Measurements from ENCODE around the gene NRDC. TPM values are rescaled to one million over a fixed set of nuclear protein-coding genes. Genes with fewer than 3 reads are reported as not detected.

The NRDC gene, protein sequence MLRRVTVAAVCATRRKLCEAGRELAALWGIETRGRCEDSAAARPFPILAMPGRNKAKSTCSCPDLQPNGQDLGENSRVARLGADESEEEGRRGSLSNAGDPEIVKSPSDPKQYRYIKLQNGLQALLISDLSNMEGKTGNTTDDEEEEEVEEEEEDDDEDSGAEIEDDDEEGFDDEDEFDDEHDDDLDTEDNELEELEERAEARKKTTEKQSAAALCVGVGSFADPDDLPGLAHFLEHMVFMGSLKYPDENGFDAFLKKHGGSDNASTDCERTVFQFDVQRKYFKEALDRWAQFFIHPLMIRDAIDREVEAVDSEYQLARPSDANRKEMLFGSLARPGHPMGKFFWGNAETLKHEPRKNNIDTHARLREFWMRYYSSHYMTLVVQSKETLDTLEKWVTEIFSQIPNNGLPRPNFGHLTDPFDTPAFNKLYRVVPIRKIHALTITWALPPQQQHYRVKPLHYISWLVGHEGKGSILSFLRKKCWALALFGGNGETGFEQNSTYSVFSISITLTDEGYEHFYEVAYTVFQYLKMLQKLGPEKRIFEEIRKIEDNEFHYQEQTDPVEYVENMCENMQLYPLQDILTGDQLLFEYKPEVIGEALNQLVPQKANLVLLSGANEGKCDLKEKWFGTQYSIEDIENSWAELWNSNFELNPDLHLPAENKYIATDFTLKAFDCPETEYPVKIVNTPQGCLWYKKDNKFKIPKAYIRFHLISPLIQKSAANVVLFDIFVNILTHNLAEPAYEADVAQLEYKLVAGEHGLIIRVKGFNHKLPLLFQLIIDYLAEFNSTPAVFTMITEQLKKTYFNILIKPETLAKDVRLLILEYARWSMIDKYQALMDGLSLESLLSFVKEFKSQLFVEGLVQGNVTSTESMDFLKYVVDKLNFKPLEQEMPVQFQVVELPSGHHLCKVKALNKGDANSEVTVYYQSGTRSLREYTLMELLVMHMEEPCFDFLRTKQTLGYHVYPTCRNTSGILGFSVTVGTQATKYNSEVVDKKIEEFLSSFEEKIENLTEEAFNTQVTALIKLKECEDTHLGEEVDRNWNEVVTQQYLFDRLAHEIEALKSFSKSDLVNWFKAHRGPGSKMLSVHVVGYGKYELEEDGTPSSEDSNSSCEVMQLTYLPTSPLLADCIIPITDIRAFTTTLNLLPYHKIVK
- total RNA-seq (2022; extraction: Qiagen RNA extraction; ENCODE audit: low read depth), result 67.9 to 83.7 TPM (median 72.8 TPM) in 5 replicates

DNA sequence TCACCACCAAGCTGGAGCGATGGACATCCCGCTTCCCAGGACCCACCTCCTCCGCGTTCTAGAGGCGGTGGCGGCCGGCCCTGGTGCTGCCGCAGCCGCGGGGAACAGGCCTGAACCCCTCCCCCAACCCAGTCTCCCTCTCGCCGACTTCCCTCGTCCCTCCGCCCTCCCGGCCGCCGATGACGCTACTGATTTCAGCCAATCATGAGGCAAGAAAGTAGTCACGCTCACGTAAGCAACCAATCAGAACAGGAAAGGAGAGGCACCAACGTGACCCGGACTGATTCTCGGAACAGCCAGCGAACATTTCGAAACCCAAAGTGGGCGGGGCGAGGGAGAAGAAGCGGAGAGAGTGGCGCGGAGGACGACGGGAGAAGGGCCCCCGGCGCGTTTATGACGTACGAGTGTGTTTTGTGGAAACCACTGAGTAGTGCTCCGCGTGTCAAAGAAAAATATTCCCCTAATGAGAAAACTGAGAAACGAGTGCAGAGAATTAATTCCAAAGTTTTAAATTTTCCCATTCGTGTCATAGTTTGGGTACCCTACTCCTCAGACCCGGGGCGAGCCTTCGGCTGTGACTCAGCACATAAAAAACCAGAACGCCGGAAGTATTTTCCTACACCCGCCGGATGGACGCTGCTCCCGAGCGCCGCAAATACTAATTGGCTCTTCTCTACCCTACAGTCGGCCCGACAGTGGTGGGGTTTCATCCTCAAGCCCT lies at the start of gene NRDC:
Gene NRDC (minus strand): TSS at position 112 of the 721 bp plus-strand sequence. CDS start 112 bp downstream, outside the sequence.

Other genes starting within 250 kb of the NRDC start
- 4.8 to 8.5 TPM (median 6.8 TPM) in 5 replicates for gene RAB3B, start 112.0 kb upstream of the NRDC start, total RNA-seq (2022; extraction: Qiagen RNA extraction; ENCODE audit: low read depth)
- gene KTI12, start 155.1 kb upstream of the NRDC start, total RNA-seq (2022; extraction: Qiagen RNA extraction; ENCODE audit: low read depth), result 17.8 to 23.1 TPM (median 18.3 TPM) in 5 replicates
- 36.0 to 40.9 TPM (median 37.3 TPM) in 5 replicates for gene TXNDC12, start 176.5 kb upstream of the NRDC start, total RNA-seq (2022; extraction: Qiagen RNA extraction; ENCODE audit: low read depth)
- gene BTF3L4, start 177.6 kb upstream of the NRDC start, total RNA-seq (2022; extraction: Qiagen RNA extraction; ENCODE audit: low read depth), result 31.7 to 39.0 TPM (median 33.0 TPM) in 5 replicates

Measured in A549 treated with GW870086 at 1 μM for 4 hours (cell line).